BE2C (cell line): Measurements from ENCODE around the gene CASK.

Experiments
- DNase-seq: peaks from one replicate; pipeline ENCODE4 v3.0.0-alpha.2; 2020
- H3K27me3 ChIP-seq: fragments of 250-450 bp; sonication (Bioruptor Pico); 2 replicates; pipeline ENCODE4 v1.5.1; 2020; ENCODE audit warnings: mild to moderate bottlenecking
- H3K36me3 ChIP-seq: fragments of 250-450 bp; sonication (Bioruptor Pico); 2 replicates; pipeline ENCODE4 v1.5.1; 2020; ENCODE audit warnings: mild to moderate bottlenecking
- H3K4me1 ChIP-seq: fragments of 250-450 bp; sonication (Bioruptor Pico); 2 replicates; pipeline ENCODE4 v1.5.1; 2020
- H3K4me3 ChIP-seq: 2 replicates; pipeline ENCODE4 v1.5.1; 2011; ENCODE audit warnings: low read depth, low read length
- H3K9me3 ChIP-seq: fragments of 250-450 bp; sonication (Bioruptor Pico); 2 replicates; pipeline ENCODE4 v1.5.1; 2020
- CTCF ChIP-seq: IDR thresholded peaks from 2 replicates; pipeline ENCODE4 v1.5.1; 2012; ENCODE audit warnings: mild to moderate bottlenecking, low read depth, low read length

Gene CASK

GRCh38 chrX:41541386-41541785 lies 382.0 kb downstream of the CASK start:
- TF ChIP-seq CTCF = no peak
- DNase-seq = no peak
- H3K9me3 ChIP-seq = no peaks in the 10 kb centered on the region
- no peak overlapping the region for H3K4me3 ChIP-seq
- H3K27me3 ChIP-seq = no peaks in the 10 kb centered on the region
- H3K4me1 ChIP-seq = no peaks in the 10 kb centered on the region
- H3K36me3 ChIP-seq = no peaks in the 10 kb centered on the region

GRCh38 chrX:41538707-41539106 lies 384.6 kb downstream of the CASK start:
- H3K27me3 ChIP-seq = no peaks in the 10 kb centered on the region
- no peak overlapping the region for H3K4me3 ChIP-seq
- no peak for TF ChIP-seq CTCF
- no peaks in the 10 kb centered on the region for H3K4me1 ChIP-seq
- H3K36me3 ChIP-seq = no peaks in the 10 kb centered on the region
- H3K9me3 ChIP-seq = no peaks in the 10 kb centered on the region
- no peak for DNase-seq

- Histone ChIP-seq H3K36me3 (no peaks in the 10 kb centered on the region), H3K27me3 (no peaks in the 10 kb centered on the region), H3K4me3 (no peak overlapping the region), H3K9me3 (no peaks in the 10 kb centered on the region), H3K4me1 (no peaks in the 10 kb centered on the region)
- no peak for DNase-seq
- TF ChIP-seq CTCF = no peak
These were observed 393.3 kb downstream of the CASK start for GRCh38 chrX:41530085-41530484.

- DNase-seq = no peak
- no peak overlapping the region for H3K4me3 ChIP-seq
- TF ChIP-seq CTCF = no peak
- no peaks in the 10 kb centered on the region for H3K27me3 ChIP-seq
- no peaks in the 10 kb centered on the region for H3K4me1 ChIP-seq
- no peaks in the 10 kb centered on the region for H3K9me3 ChIP-seq
- H3K36me3 ChIP-seq = no peaks in the 10 kb centered on the region
These were observed 394.1 kb downstream of the CASK start for GRCh38 chrX:41529221-41529620.

GRCh38 chrX:41528784-41529183 lies 394.6 kb downstream of the CASK start:
- Histone ChIP-seq H3K4me3 (no peak overlapping the region), H3K36me3 (no peaks in the 10 kb centered on the region), H3K4me1 (no peaks in the 10 kb centered on the region), H3K27me3 (no peaks in the 10 kb centered on the region), H3K9me3 (no peaks in the 10 kb centered on the region)
- no peak for TF ChIP-seq CTCF
- DNase-seq = no peak

- no peak overlapping the region for H3K4me3 ChIP-seq
- TF ChIP-seq CTCF = no peak
- no peaks in the 10 kb centered on the region for H3K27me3 ChIP-seq
- no peaks in the 10 kb centered on the region for H3K36me3 ChIP-seq
- DNase-seq = no peak
- no peaks in the 10 kb centered on the region for H3K9me3 ChIP-seq
- H3K4me1 ChIP-seq = no peaks in the 10 kb centered on the region
These were observed 396.4 kb downstream of the CASK start for GRCh38 chrX:41526925-41527324.
